NCI-H1105 (cell line): ENCODE results near the gene PON2.

Source experiments
- DNase-seq: peaks from one replicate; lab custom pipeline; 2025; lab: John Stamatoyannopoulos, UW

The PON2 gene

GRCh38 chr7:95444796-95445195, 10.0 kb upstream of the PON2 start:
- DNase-seq, result no peak

GRCh38 chr7:95441042-95441823, 6.4 kb upstream of the PON2 start:
- no peak for DNase-seq

GRCh38 chr7:95440394-95441038, 5.7 kb upstream of the PON2 start:
- no peak for DNase-seq

- DNase-seq, result no peak
These were observed 1.6 kb upstream of the PON2 start for GRCh38 chr7:95436407-95436806.

- no peak for DNase-seq
These were observed 573 bp upstream of the PON2 start for GRCh38 chr7:95435422-95435780.

GRCh38 chr7:95433952-95434556, 774 bp downstream of the PON2 start:
- DNase-seq, result no peak

GRCh38 chr7:95433129-95433528, 1.7 kb downstream of the PON2 start:
- DNase-seq, result no peak

GRCh38 chr7:95432606-95433005, 2.2 kb downstream of the PON2 start:
- DNase-seq, result no peak

GRCh38 chr7:95430864-95431263, 4.0 kb downstream of the PON2 start:
- DNase-seq, result no peak

- no peak for DNase-seq
These were observed 5.4 kb downstream of the PON2 start for GRCh38 chr7:95429241-95429990.

GRCh38 chr7:95427914-95428516, 6.8 kb downstream of the PON2 start:
- DNase-seq, result no peak

- DNase-seq, result no peak
These were observed 7.7 kb downstream of the PON2 start for GRCh38 chr7:95427166-95427565.

- no peak for DNase-seq
These were observed 9.1 kb downstream of the PON2 start for GRCh38 chr7:95425694-95426093.

- no peak for DNase-seq
These were observed 10.1 kb downstream of the PON2 start for GRCh38 chr7:95424716-95425115.

- DNase-seq, result no peak
These were observed 12.9 kb downstream of the PON2 start for GRCh38 chr7:95421847-95422444.

GRCh38 chr7:95421000-95421846, 13.6 kb downstream of the PON2 start:
- DNase-seq, result peak; percentile 6

GRCh38 chr7:95412075-95412474, 22.8 kb downstream of the PON2 start:
- no peak for DNase-seq

GRCh38 chr7:95411666-95412065, 23.2 kb downstream of the PON2 start:
- no peak for DNase-seq

- no peak for DNase-seq
These were observed 23.8 kb downstream of the PON2 start for GRCh38 chr7:95411036-95411435.

GRCh38 chr7:95407751-95408150, 27.1 kb downstream of the PON2 start:
- no peak for DNase-seq

GRCh38 chr7:95405800-95406199, 29.0 kb downstream of the PON2 start:
- DNase-seq, result no peak
